ENCODE measurements around the gene TAF11L3. TPM values are rescaled to one million over a fixed set of nuclear protein-coding genes. Genes with fewer than 3 reads are reported as not detected.

The TAF11L3 gene
- not detected in 5 replicates for total RNA-seq (2022; extraction: Qiagen RNA extraction)

GRCh38 chr5:17518067-17518466, at the start of gene TAF11L3:
TSS of gene TAF11L3 (plus strand) at chr5:17518367.

GRCh38 chr5:17497931-17498330, 20.2 kb upstream of the TAF11L3 start, which contains the start of gene TAF11L2:
TSS of gene TAF11L2 (plus strand) at chr5:17498231.

GRCh38 chr5:17521501-17521900, 3.3 kb downstream of the TAF11L3 start, which contains the start of gene TAF11L4:
TSS of gene TAF11L4 (plus strand) at chr5:17521801.

GRCh38 chr5:17524935-17525334, 6.8 kb downstream of the TAF11L3 start, which contains the start of gene TAF11L5:
TSS of gene TAF11L5 (plus strand) at chr5:17525235.

GRCh38 chr5:17528369-17528768, 10.2 kb downstream of the TAF11L3 start, which contains the start of gene TAF11L6:
TSS of gene TAF11L6 (plus strand) at chr5:17528669.

Other genes with a start within 250 kb of the TAF11L3 start
- gene TAF11L2, start 20.1 kb upstream of the TAF11L3 start, total RNA-seq (2022; extraction: Qiagen RNA extraction) = not detected in 5 replicates
- not detected in 5 replicates for gene TAF11L4, start 3.4 kb downstream of the TAF11L3 start, total RNA-seq (2022; extraction: Qiagen RNA extraction)
- not detected in 5 replicates for gene TAF11L5, start 6.9 kb downstream of the TAF11L3 start, total RNA-seq (2022; extraction: Qiagen RNA extraction)
- gene TAF11L6, start 10.3 kb downstream of the TAF11L3 start, total RNA-seq (2022; extraction: Qiagen RNA extraction) = not detected in 5 replicates
- gene TAF11L7, start 67.4 kb downstream of the TAF11L3 start, total RNA-seq (2022; extraction: Qiagen RNA extraction) = not detected in 5 replicates
- gene TAF11L8, start 72.6 kb downstream of the TAF11L3 start, total RNA-seq (2022; extraction: Qiagen RNA extraction) = not detected in 5 replicates
- gene TAF11L9, start 76.0 kb downstream of the TAF11L3 start, total RNA-seq (2022; extraction: Qiagen RNA extraction) = not detected in 5 replicates
- not detected in 5 replicates for gene TAF11L10, start 79.5 kb downstream of the TAF11L3 start, total RNA-seq (2022; extraction: Qiagen RNA extraction)
- gene TAF11L11, start 85.8 kb downstream of the TAF11L3 start, total RNA-seq (2022; extraction: Qiagen RNA extraction) = 0.07 to 0.25 TPM (median 0.15 TPM) in 4 of 5 replicates, not detected in the other
- 0.13 TPM in 1 of 5 replicates, not detected in the others for gene TAF11L12, start 92.0 kb downstream of the TAF11L3 start, total RNA-seq (2022; extraction: Qiagen RNA extraction)
- not detected in 5 replicates for gene TAF11L13, start 113.7 kb downstream of the TAF11L3 start, total RNA-seq (2022; extraction: Qiagen RNA extraction)
- gene TAF11L14, start 116.1 kb downstream of the TAF11L3 start, total RNA-seq (2022; extraction: Qiagen RNA extraction) = 0.17 TPM in 1 of 5 replicates, not detected in the others